Mesendoderm (in vitro differentiated cells): ENCODE measurements around the gene DUSP9.

Experiments used
- DNase-seq: peaks from one replicate; pipeline ENCODE4 v3.0.0; 2013
- H2AK5ac ChIP-seq: 2 replicates; pipeline ENCODE4 v1.6.1; 2013; ENCODE audit warnings: low read length, inconsistent platforms
- H2BK120ac ChIP-seq: 2 replicates; pipeline ENCODE4 v1.6.1; 2013; ENCODE audit warnings: low read depth, mild to moderate bottlenecking, low read length, moderate library complexity, mixed read lengths
- H2BK15ac ChIP-seq: replicated peaks from 2 replicates; pipeline ENCODE4 v1.6.1; 2013; ENCODE audit warnings: low read depth, mild to moderate bottlenecking, moderate library complexity
- H2BK5ac ChIP-seq: 2 replicates; pipeline ENCODE4 v1.6.1; 2013; ENCODE audit warnings: low read length, inconsistent platforms
- H3K18ac ChIP-seq: 2 replicates; pipeline ENCODE4 v1.6.1; 2013; ENCODE audit warnings: mild to moderate bottlenecking, low read length, mixed read lengths
- H3K23ac ChIP-seq: one replicate; pipeline ENCODE4 v1.6.1; 2013; ENCODE audit warnings: low read length
- H3K27ac ChIP-seq: 2 replicates; pipeline ENCODE4 v1.5.1; 2013; ENCODE audit warnings: low read depth, mild to moderate bottlenecking, inconsistent platforms, low read length, moderate library complexity
- H3K27me3 ChIP-seq: 2 replicates; pipeline ENCODE4 v1.6.1; 2013; ENCODE audit warnings: low read length, control low read depth, mild to moderate bottlenecking, inconsistent platforms; ENCODE audit not compliant: insufficient read depth, poor library complexity
- H3K36me3 ChIP-seq: 2 replicates; pipeline ENCODE4 v1.6.1; 2013; ENCODE audit warnings: low read length, inconsistent platforms; ENCODE audit not compliant: control insufficient read depth, insufficient read depth
- H3K4ac ChIP-seq: one replicate; pipeline ENCODE4 v1.6.1; 2013; ENCODE audit warnings: low read depth, mild to moderate bottlenecking, low read length, moderate library complexity
- H3K4me1 ChIP-seq: 2 replicates; pipeline ENCODE4 v1.6.1; 2013; ENCODE audit warnings: low read depth, low read length, inconsistent platforms; ENCODE audit not compliant: control insufficient read depth
- H3K4me2 ChIP-seq: 2 replicates; pipeline ENCODE4 v1.6.1; 2013; ENCODE audit warnings: low read length
- H3K4me3 ChIP-seq: 2 replicates; pipeline ENCODE4 v1.5.1; 2013; ENCODE audit warnings: mild to moderate bottlenecking, low read length
- H3K56ac ChIP-seq: one replicate; pipeline ENCODE4 v1.6.1; 2013; ENCODE audit warnings: low read length
- H3K79me1 ChIP-seq: 2 replicates; pipeline ENCODE4 v1.6.1; 2013; ENCODE audit warnings: low read length, inconsistent platforms
- H3K79me2 ChIP-seq: 2 replicates; pipeline ENCODE4 v1.6.1; 2013; ENCODE audit warnings: mild to moderate bottlenecking, low read length; ENCODE audit not compliant: control insufficient read depth, insufficient read depth
- H3K9ac ChIP-seq: 2 replicates; pipeline ENCODE4 v1.6.1; 2013; ENCODE audit warnings: low read length, inconsistent platforms
- H4K5ac ChIP-seq: one replicate; pipeline ENCODE4 v1.6.1; 2013; ENCODE audit warnings: low read length
- H4K8ac ChIP-seq: one replicate; pipeline ENCODE4 v1.6.1; 2013; ENCODE audit warnings: low read depth, mild to moderate bottlenecking, control low read depth, low read length, moderate library complexity
- WGBS: extraction: QIAGEN DNeasy Blood & Tissue Kit; methylation state at CpG from one replicate; pipeline ENCODE4 v1.1.7; 2013; ENCODE audit warnings: low lambda C conversion rate, missing lambda C conversion rate; ENCODE audit not compliant: insufficient coverage; ENCODE audit errors: extremely low coverage; 5-methylcytosine and 5-hydroxymethylcytosine counted together

The DUSP9 gene

GRCh38 chrX:153635788-153636668 is 11.0 kb upstream of the DUSP9 start:
- Histone ChIP-seq H3K56ac (no peak overlapping the region), H2BK15ac (no peak overlapping the region)
- WGBS: no CpG with 5 or more reads among the region's 21 CpGs

GRCh38 chrX:153636716-153637115 is 10.3 kb upstream of the DUSP9 start:
- no peak overlapping the region for H3K18ac ChIP-seq
- no peaks in the 10 kb centered on the region for H3K27me3 ChIP-seq
- H3K4me3 ChIP-seq: no peak overlapping the region
- H3K9ac ChIP-seq: no peak overlapping the region
- H3K27ac ChIP-seq: no peak overlapping the region
- no peak overlapping the region for H4K8ac ChIP-seq
- H4K5ac ChIP-seq: no peak overlapping the region
- no peak overlapping the region for H3K4ac ChIP-seq
- H3K79me1 ChIP-seq: no peaks in the 10 kb centered on the region
- no peaks in the 10 kb centered on the region for H3K4me1 ChIP-seq
- no peak for DNase-seq
- no peak overlapping the region for H2BK120ac ChIP-seq
- no CpG with 5 or more reads among the region's 5 CpGs for WGBS
- no peak overlapping the region for H3K23ac ChIP-seq
- H3K4me2 ChIP-seq: no peak overlapping the region
- no peak overlapping the region for H2BK15ac ChIP-seq
- H3K79me2 ChIP-seq: no peaks in the 10 kb centered on the region
- no peak overlapping the region for H2AK5ac ChIP-seq
- H3K36me3 ChIP-seq: no peaks in the 10 kb centered on the region
- no peak overlapping the region for H3K56ac ChIP-seq
- no peak overlapping the region for H2BK5ac ChIP-seq

More at GRCh38 chrX:153635788-153636668, 11.0 kb upstream of the DUSP9 start:
- Histone ChIP-seq H3K79me1 (no peaks in the 10 kb centered on the region), H3K4ac (no peak overlapping the region), H3K36me3 (no peaks in the 10 kb centered on the region), H4K5ac (no peak overlapping the region), H3K9ac (no peak overlapping the region), H4K8ac (no peak overlapping the region), H3K18ac (no peak overlapping the region), H3K27me3 (no peaks in the 10 kb centered on the region), H3K4me1 (no peaks in the 10 kb centered on the region), H2BK5ac (no peak overlapping the region), H3K27ac (no peak overlapping the region), H2AK5ac (no peak overlapping the region), H3K23ac (no peak overlapping the region), H3K79me2 (no peaks in the 10 kb centered on the region), H2BK120ac (no peak overlapping the region), H3K4me2 (no peak overlapping the region), H3K4me3 (no peak overlapping the region)
- peak; percentile 79 for DNase-seq

GRCh38 chrX:153637121-153638040 is 9.6 kb upstream of the DUSP9 start:
- H2BK15ac ChIP-seq: no peak overlapping the region
- no peak overlapping the region for H3K18ac ChIP-seq
- no peaks in the 10 kb centered on the region for H3K79me2 ChIP-seq
- H3K4me2 ChIP-seq: no peak overlapping the region
- H3K4ac ChIP-seq: no peak overlapping the region
- H3K9ac ChIP-seq: no peak overlapping the region
- H3K4me3 ChIP-seq: no peak overlapping the region
- H3K79me1 ChIP-seq: no peaks in the 10 kb centered on the region
- no peak overlapping the region for H3K23ac ChIP-seq
- no peak overlapping the region for H4K8ac ChIP-seq
- H3K27me3 ChIP-seq: no peaks in the 10 kb centered on the region
- H2BK5ac ChIP-seq: no peak overlapping the region
- no peak overlapping the region for H3K27ac ChIP-seq
- DNase-seq: no peak
- no peak overlapping the region for H4K5ac ChIP-seq
- H2BK120ac ChIP-seq: no peak overlapping the region
- H3K36me3 ChIP-seq: no peaks in the 10 kb centered on the region
- no peak overlapping the region for H3K56ac ChIP-seq
- WGBS: no CpG with 5 or more reads among the region's 27 CpGs
- no peaks in the 10 kb centered on the region for H3K4me1 ChIP-seq
- H2AK5ac ChIP-seq: no peak overlapping the region

GRCh38 chrX:153638041-153638371 is 9.0 kb upstream of the DUSP9 start:
- Histone ChIP-seq H3K79me2 (no peaks in the 10 kb centered on the region), H3K23ac (no peak overlapping the region), H3K4me2 (no peak overlapping the region), H4K5ac (no peak overlapping the region), H3K4me3 (no peak overlapping the region), H2BK15ac (no peak overlapping the region), H3K27me3 (peaks cover 4% of the 10 kb centered on the region), H3K4ac (no peak overlapping the region), H2AK5ac (no peak overlapping the region), H3K9ac (no peak overlapping the region), H2BK5ac (no peak overlapping the region), H3K56ac (no peak overlapping the region), H3K36me3 (no peaks in the 10 kb centered on the region), H3K27ac (no peak overlapping the region), H3K18ac (no peak overlapping the region), H3K79me1 (no peaks in the 10 kb centered on the region), H4K8ac (no peak overlapping the region), H2BK120ac (no peak overlapping the region), H3K4me1 (no peaks in the 10 kb centered on the region)
- no CpG with 5 or more reads among the region's 6 CpGs for WGBS
- no peak for DNase-seq

- no peak overlapping the region for H3K56ac ChIP-seq
- no peak overlapping the region for H3K4me3 ChIP-seq
- no peak overlapping the region for H3K9ac ChIP-seq
- H2BK120ac ChIP-seq: no peak overlapping the region
- H3K4me1 ChIP-seq: no peaks in the 10 kb centered on the region
- no peak overlapping the region for H3K4ac ChIP-seq
- no peak for DNase-seq
- H2BK15ac ChIP-seq: no peak overlapping the region
- H4K8ac ChIP-seq: no peak overlapping the region
- H2AK5ac ChIP-seq: no peak overlapping the region
- no peak overlapping the region for H3K23ac ChIP-seq
- H3K4me2 ChIP-seq: no peak overlapping the region
- H3K79me2 ChIP-seq: no peaks in the 10 kb centered on the region
- no peak overlapping the region for H3K18ac ChIP-seq
- no peaks in the 10 kb centered on the region for H3K36me3 ChIP-seq
- no peak overlapping the region for H4K5ac ChIP-seq
- H3K79me1 ChIP-seq: no peaks in the 10 kb centered on the region
- peaks cover 8% of the 10 kb centered on the region for H3K27me3 ChIP-seq
- no peak overlapping the region for H2BK5ac ChIP-seq
- H3K27ac ChIP-seq: no peak overlapping the region
- WGBS: no CpG with 5 or more reads among the region's 20 CpGs
These were observed 8.4 kb upstream of the DUSP9 start for GRCh38 chrX:153638436-153639176.
